Stimulated activated CD8-positive, alpha-beta memory T cell treated with anti-CD3 and anti-CD28 coated beads, Interleukin-7, amount 100 ng/mL, for 4 hours (primary cell): Measurements from ENCODE around the gene DLG2.

Source experiments
- DNase-seq, 2 donors: peaks; one replicate each; pipeline ENCODE4 v3.0.0-alpha.2; 2020; ENCODE audit warnings: low read depth in 2 of 2

Gene DLG2

DNA sequence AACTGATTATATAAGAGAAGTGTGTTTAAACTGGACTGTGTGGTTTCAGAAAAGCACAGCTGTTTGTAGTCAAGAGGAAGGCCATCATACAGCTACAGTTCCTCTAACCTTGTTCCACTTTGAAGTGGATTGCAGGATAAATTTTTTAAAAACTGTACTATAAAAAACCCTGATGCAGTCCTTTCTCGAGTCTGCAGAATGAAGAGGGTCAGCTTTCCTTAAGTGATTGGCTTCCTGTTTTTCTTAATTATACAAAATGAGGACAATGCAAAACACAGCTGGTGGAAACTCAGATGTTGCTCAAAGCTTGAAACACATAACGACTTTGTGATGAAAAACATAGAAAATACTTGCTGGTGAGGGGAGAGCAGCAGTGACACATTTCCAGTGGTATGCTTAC, 1060.5 kb downstream of the DLG2 start:
- DNase-seq: no peak

DNA sequence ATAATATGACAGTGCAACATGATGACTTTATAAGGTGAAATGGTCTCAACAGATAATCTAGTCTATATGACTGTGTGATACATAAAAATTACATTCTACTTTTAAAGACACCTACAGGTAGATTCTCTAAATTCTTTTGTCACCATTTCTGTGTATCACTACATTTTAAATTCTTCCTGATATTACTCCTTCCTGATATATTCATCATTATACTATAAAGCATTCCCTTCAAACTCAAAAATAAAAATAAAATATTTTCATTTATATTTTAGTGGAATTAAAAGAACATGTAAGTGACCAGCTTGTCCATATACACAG, 1062.3 kb downstream of the DLG2 start:
- DNase-seq: no peak

DNA sequence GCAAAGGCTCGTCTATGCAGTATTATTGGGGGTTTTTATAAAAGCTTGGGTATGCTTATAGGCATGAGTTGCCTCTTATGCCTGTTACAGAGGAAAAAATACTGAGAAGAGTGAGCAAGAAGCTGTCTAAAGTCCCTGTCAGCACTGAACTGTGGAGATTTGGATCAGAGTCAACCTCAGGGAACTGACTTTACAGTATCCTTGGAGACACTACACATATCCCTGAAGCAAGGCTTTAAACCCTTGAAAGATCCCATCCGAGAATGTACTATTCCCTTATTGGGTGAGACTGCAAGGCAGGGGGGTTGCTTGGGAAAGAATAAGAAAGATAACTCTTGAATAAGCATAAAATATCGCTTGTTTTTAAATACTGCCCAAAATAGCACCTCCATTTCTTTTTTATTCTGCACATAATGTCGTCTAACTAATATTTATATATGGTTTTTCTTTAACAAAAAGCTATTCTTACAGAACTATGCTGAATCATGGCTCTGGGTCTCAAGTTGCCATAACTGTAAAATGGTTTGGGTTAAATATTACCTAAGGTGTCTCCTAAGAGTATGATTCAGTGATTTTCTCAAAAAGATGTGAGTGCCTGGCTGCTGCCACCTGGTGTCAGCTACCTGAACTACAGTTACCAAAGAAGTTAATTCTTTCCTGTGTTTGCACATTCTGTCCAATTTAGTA, 1062.8 kb downstream of the DLG2 start:
- DNase-seq: no peak

DNA sequence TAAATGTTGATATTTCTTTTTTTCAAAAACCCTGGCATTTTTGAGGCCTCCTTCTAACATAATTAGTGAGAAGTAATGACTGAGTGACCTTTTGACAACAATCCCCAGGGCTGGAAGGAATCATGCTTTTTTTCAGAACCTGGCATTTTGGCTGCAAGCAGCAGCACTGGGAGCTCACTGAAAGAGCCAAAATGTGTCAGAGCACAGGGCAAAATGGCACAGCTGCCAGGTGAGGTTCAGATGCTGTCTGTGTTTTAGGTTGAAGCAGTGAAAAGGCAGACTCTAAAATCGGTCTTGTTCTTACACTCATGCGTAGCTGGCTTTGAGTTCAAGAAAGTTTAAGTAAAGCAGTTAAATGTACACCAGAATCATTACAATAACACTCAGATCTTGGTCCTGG, 1063.8 kb downstream of the DLG2 start:
- DNase-seq: no peak

DNA sequence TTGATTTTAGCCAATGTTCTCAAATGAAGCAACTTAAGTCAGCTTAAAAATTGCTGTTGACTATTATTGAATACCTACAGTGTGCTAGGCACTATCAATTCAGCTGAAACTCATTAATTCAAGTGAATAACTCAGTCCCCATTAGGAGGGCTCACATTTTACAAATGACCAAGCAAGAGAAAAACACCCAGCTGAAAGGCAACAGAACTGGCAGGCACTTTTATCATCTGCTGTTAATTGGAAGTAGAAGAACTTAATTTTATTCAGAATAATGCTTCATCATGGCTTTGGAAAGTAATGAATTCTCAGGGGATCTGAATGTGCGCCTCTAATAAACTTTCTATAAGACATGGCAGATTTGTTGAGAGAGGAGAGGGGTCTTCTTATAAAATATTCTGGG, 1066.9 kb downstream of the DLG2 start:
- DNase-seq: no peak

DNA sequence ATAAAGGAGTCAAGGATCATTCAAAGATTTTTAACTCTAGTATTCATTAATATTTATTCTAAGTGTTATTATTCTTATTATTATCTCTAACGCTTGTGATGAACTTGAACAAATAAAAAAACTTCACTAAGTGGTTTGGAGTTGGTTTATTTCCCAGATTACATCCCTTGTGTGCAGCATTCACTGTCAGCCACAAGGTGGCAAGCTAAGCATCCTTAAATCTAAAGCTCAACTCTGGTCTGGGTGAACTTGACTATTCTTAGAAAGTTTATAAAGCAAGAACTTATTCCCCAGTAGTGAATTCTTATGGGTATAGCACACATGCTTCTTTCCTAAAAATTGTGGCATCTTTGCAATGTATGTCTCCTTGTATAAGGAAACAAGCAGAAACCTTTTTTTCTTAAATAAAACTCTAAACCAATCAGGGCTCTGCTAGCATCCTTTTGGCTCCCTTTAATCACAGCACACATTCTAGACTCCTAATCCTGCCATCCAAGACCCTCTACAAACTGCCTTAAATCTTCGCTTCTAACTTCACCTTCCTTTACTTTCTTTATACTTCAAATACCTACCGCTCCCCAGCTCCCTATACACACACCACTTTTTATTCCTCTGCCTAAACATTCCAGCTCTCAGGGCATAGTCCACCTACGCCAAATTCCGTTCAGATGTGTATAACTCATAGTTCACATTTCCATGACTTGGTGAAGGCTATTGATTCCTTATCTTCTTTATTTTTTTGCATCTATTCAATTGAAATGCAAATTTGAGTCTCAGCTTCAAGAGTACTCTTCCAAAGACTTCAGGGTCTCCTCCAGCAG, 1068.8 kb downstream of the DLG2 start:
- DNase-seq: no peak

DNA sequence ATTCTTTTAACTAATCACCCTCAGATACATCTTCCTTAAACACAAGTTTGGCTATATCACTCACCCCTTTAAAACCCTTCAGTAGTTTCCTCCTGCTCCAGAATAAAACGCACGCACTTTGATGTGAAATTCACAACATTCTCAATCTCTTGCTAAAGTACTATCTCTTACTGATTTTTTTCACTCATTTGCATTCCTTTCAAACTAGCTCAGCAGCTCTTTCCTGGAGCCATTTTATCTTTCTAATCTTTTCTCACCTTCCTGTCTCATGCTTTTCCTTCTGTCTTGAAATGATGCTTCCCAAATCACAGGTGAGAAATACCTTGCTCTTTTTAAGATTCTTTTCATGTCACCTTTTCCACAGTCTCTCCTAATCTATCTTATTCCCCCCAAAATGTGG, 1074.4 kb downstream of the DLG2 start:
- DNase-seq: no peak

DNA sequence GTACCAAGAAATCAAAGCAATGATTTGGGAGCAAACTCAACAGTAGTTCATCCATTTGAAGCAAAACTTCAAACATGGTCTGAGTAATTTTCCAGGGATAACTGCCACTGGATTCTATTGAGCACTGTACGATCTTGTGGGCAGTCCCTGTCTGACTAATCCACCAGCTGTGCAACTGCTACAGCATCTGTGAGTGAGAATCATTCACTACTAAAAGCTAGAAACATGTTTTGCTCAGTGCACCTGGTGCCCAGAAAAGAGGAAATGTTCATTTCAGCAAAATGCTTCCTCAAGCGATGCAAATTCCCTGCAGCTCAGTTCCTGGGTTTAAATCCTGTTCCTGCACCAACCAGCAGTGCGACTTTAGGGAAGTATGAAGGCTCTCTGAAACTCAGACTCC, 1077.9 kb downstream of the DLG2 start:
- DNase-seq: no peak

DNA sequence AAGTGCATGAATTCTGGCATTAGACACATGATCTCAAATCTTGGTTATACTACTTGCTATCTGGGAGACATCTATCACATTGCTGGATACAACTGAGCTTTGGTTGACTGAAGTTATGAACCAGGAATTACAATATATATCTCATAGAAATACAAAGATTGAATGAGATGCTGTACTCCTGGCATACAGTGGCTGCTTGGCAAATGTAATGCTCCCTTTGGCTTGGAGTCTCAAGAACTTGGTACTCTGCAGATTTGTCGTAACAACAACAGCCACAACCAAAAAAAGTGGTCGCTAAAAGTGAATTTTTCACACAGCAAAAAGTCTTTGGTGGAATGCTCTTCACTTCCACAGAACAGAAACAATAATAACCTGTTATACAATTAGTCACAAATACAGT, 1082.6 kb downstream of the DLG2 start:
- no peak for DNase-seq

DNA sequence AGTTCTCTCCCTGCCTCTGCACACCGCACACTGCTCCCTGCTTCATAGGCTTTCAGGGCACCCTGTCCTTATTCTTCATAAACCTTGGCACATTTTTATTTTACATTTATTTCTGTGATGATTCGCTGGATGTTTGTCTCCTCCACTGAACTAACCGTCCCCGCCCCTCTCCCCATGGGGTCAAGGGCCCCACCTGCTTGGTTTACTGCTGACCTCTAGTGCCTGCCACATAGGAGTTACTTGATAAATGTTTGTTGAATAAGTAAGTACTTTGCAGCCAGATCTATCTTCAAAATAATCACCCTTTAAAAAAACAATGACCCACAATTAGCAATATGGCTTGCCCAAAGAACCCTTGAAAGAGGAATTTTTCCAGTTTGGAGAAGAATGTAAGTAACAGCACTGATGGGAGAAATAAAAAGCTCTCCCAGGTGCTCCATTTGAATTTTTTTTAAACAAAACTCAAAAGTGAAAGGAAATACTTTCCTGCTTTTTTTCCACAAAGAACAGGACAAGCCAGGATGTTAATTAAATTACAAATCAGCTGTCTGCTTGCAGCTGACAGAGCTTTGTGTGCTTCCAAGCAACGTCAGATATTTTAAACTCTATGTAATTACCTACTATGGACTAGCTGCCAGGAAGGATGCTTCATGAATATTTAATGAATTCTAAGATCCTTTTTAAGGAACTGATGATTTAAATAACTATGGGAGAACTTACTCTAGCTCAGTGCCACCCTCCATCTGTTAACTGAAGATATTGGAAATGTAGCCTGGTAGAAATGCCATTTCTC, 1083.6 kb downstream of the DLG2 start:
- no peak for DNase-seq

DNA sequence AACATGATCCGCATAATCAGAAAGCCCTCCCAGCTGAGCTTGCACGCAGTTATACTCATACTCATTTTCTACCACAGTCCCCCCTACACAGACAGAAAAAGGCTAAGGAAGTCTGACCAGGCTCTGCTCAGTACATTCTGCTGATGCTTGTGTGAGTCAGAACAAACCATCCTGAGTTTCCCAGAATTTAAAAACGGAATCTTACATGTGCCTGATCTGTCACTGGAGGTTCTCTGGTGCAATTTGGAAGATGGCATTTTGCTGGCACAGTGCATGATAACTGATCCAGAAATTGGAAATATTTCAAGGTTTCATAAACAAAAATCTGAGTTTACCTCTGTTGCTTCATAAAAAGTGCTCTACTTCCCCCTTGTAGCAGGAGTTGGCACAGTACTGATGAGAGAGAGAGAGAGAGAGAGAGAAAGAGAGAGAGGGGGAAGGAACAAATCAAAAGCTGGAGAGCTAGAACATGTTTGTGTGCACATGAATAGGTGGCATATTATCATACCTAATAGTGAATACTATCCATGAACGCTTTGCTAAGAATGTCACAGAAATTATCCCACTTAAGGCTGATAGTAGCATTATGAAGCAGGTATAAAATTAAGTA, 1085.3 kb downstream of the DLG2 start:
- no peak for DNase-seq

DNA sequence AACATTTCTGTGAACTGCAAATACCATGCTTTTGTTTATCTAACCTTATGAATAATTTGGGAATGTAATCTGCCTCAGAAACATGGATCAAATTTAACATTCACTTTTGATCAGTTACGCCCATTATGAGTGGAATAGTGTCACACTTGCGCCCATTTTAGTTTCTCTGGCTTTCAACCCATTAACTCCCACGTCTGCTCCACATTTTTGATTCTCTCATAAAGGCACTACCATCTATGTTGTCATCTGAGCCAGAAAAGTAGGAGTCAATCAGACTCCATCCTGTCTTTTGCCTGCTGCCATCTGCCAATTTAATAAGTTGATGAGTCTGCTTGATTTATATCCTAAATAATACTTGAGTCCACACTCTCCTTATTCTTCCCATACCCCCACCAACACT, 1090.7 kb downstream of the DLG2 start:
- no peak for DNase-seq

DNA sequence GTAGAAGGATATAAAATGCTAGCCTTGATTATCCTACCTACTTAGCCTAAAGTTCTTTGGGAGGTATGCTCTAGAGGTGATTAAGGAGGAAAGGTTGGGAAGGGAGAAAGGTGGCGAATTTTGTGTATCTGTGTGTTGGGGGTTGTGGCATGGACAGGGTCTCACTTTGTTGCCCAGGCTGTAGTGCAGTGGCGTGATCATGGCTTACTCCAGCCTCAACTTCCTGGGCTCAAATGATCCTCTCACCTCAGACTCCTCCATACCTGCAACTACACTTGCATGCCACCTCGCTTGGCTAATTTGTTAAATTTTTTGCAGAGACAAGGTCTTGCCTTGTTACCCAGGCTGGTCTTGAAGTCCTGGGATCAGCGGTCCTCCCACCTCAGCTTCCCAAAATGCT, 1094.8 kb downstream of the DLG2 start:
- no peak for DNase-seq

DNA sequence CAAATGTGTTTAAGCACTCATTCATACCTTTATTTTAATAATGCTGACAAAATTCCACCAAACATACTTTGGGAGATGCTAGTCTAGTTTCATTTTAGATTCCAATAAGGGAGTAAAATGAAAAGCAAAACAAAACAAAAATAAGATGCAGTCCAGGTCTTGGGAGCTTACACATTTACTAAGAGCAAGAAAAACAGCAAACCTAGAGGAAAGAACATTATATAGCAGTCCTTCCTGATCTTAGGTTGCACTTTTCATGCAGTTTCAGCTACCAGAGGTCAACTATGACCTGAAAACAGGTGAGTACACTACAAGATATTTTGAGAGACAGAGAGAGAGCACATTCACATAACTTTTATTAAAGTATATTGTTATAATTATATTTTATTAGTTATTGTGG, 1100.9 kb downstream of the DLG2 start:
- DNase-seq: no peak

DNA sequence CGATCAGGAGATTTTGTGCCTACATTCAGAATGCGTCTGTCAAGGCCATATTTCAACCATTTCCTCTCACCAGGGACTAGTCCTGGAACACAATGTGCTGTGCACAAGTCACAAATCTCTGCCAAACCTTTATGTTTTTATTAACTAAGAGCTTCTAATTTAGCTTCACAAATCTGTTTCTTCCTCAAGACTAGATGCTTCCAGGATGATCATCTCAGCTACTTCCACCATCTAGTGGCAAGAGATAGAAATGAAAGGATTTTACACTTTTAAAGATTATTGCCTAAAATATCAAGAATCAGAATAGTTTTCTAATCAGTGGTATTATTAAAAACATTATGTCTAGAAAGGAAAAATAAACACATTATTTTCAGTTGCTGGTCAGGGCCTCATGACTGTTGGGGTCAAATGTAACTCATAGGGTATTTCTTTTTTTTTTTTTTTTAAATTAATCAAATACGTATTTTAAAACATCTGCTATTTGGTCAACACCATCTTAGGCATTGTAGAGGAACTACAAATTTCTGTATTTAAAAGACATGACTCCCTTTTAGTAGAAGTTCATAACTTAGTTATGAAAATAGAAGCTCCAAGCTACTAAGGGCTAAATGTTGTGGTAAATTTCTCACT, 1102.6 kb downstream of the DLG2 start:
- no peak for DNase-seq

DNA sequence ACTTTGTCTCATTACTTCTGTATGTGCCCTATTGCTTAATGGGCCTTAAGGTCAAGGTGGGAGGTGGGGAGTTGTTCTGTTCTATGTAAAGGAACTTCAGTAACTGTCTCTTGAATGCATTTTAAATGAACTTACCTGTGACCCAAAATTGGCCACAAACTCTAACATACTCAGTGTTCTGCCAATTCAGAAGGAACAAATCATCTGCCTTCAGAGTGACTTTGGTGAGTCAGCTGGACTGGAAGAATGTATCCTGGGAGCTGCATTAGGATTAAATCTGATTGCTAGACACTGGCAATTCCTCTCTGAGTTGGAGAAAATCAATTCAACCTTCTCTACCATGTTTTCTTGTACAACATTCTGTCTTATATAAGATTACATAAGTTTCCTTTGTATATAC, 1104.8 kb downstream of the DLG2 start:
- no peak for DNase-seq

DNA sequence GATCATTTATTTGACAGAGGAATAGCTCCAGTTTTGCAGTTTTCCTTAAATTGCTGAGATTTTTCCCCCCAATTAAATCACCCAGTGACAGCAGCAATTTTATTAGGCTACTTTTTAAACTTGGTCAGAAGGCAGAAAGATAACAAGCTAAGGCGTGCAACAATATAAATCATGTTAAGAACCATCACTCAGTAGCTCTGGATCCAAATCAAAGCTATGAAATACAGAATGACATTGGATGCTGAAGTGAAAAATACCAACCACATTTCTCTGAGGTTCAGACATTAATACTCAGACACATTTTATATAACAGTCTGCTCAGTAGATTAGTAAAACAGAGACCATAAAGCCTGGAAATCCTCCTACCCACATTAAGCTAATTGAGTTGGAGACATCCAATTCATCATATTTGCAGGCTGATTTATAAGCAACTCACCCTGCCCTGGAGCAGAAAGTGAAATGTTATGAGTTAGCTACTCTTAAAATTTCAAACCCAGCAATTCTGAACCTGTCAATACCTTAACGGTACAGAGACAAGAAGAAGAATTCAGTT, 1108.4 kb downstream of the DLG2 start:
- no peak for DNase-seq

DNA sequence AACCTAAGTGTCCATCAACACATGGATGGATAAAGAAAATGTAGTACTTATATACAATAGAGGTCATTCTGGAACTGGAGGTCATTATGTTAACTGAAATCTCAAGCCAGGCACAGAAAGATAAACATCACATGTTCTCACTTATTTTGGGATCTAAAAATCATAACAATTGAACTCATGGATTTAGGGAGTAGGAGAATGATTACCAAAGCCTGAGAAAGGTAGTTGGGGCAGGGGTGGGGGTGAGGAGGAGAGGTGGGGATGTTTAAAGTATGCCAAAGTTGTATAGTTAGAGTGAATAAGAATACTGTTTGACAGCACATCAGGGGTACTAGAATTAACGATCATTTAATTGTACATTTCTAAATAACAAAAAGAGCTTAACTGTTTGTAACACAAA, 1112.7 kb downstream of the DLG2 start:
- DNase-seq: no peak

DNA sequence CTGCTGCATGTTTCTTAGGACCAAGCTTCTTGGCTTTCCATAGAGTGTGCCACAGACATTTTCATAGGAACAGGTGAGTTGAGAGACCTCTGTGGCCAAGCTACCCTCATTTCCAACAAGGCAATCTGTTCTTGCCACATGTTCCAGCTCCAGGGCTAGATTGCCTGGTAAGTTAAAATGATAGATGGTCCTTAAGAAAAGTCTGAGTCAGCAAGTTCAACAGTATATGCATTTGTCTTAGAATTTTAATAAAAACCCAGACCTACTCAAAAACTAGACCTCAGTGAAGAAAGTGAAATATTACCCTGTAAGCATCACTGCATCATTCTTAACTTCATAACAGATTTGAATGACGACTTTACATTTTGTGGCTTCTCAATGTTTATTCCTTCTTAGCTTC, 1123.6 kb downstream of the DLG2 start:
- no peak for DNase-seq

DNA sequence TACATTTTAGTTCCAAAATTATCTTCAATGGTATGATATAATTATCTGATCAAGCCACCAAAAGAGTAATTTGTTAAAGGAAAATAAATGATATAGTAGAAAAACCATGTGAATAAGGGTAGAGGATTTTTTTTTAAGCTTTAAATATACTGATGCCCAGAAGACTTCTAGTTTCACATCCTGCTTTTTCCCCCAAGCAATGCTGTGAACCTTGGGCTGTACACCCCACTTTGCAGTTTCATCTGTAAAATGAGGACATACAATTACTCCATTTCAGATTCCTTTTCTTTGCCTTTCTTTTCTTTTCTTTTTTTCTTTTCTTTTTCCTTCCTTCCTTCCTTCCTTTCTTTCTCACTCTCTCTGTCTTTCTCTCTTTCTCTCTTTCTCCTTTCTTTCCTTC, 1125.4 kb downstream of the DLG2 start:
- no peak for DNase-seq

DNA sequence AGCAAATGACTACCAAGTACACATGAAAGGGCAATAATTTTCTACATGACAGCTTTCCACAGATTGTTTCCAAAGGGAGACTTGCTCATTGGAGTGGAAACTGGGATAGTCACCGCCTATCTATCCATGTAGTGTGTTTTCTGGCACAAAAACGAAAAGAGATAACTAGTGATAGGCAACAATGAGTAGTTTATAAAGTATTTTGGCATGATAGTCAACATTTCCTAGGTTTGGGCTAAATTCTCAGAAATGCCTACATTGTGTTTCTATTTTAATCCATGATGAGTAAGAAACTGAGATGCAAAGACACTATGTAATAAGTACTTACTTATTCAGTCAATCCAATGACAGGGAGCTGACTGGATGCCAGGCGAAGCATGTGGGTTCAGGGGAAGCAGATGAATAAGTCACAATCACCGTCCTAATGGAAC, 1129.1 kb downstream of the DLG2 start:
- DNase-seq: no peak

DNA sequence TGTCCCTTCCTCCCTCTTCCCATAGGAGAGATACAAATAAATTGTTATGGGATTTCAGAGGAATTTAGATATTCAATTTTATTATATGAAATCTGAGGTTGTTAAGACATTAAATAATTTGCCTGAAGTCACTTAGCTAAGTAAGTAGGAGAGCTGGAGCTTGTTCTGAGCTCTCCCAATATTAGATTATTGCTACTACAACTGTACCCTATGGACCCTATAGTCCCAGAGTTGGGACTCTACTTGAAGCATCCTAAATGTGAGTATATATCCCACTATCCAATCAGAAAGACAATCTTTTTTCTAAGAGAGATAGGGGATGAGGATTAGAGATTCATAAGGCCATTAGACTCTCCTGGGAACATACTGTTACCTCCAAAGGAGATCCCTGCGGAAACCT, 1130.0 kb downstream of the DLG2 start:
- no peak for DNase-seq
